ENCODE data around the gene PTCD2. TPM values are rescaled to one million over a fixed set of nuclear protein-coding genes. Genes with fewer than 3 reads are reported as not detected.
A peak's percentile ranks its signal among the peaks of the same experiment; 100 is the strongest.
"Not testable (repeated sequence)": the region's sequence is repeated elsewhere in the genome, so short reads cannot be mapped to it uniquely, and the experiment has no call there.

Gene PTCD2
- total RNA-seq, 1 donor from 2014 or later = 6.7 TPM

DNA sequence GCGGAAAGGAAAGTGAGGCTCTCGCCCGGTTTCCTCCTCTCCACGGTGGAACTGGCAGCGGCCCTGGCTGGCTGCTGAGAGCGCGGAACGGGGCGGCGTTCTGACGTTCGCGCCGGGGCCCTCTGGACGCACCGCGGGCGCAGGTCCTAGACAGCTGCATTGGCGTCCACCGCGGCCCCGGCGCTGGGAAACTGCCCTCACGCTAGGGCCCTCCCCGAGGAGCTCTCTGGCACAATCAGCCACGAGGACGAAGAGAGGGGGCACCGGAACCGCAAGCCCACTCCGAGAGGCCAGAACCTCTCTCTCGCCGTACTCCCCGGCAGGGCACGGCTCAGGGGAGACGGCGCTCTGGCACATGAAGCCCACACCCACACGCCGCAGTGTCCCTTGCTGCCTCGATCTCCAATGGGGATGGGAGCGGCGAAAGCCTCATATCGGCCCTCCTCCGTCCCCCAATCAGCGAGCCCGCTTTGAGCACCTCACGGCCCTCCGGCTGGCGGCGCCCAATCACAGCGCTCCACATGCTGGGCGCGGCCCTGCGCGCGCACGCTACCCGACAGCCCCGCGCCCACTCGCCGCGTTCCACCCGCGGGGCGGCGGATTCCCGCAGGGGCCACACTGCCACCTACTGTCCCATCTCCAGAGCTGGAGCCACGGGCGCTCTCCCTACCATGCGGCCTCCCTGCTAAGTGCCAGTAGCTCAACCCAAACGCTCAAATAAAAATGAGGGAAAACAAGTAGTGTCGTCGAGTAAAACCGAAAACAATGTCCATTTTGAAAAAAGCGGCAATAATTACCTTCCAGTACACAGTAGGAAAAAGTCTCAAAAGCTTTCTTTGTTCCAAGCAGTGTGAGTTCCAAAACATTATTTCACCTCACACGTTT lies 12.0 kb upstream of the PTCD2 start:
- peaks cover 15% of the 10 kb centered on the region for H3K4me1 Mint-ChIP-seq (ENCODE audit: low read depth, unreplicated experiment)
- no peaks in the 10 kb centered on the region for H3K36me3 Mint-ChIP-seq (ENCODE audit: unreplicated experiment)
- no peaks in the 10 kb centered on the region for H3K27me3 Mint-ChIP-seq (ENCODE audit: unreplicated experiment)
- H3K9me3 Mint-ChIP-seq (ENCODE audit: unreplicated experiment) = peaks cover 5% of the 10 kb centered on the region
- TF ChIP-seq, protein P1, sequence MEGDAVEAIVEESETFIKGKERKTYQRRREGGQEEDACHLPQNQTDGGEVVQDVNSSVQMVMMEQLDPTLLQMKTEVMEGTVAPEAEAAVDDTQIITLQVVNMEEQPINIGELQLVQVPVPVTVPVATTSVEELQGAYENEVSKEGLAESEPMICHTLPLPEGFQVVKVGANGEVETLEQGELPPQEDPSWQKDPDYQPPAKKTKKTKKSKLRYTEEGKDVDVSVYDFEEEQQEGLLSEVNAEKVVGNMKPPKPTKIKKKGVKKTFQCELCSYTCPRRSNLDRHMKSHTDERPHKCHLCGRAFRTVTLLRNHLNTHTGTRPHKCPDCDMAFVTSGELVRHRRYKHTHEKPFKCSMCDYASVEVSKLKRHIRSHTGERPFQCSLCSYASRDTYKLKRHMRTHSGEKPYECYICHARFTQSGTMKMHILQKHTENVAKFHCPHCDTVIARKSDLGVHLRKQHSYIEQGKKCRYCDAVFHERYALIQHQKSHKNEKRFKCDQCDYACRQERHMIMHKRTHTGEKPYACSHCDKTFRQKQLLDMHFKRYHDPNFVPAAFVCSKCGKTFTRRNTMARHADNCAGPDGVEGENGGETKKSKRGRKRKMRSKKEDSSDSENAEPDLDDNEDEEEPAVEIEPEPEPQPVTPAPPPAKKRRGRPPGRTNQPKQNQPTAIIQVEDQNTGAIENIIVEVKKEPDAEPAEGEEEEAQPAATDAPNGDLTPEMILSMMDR (IDR thresholded peaks at IDR 0.05; ENCODE audit: partially characterized antibody, unreplicated experiment) = peak; percentile 46
- H3K4me3 Mint-ChIP-seq (ENCODE audit: unreplicated experiment) = peak overlapping the region; percentile 88
- DNase-seq = peak; percentile 96
- peak overlapping the region; percentile 92 for H3K27ac Mint-ChIP-seq (ENCODE audit: unreplicated experiment)

DNA sequence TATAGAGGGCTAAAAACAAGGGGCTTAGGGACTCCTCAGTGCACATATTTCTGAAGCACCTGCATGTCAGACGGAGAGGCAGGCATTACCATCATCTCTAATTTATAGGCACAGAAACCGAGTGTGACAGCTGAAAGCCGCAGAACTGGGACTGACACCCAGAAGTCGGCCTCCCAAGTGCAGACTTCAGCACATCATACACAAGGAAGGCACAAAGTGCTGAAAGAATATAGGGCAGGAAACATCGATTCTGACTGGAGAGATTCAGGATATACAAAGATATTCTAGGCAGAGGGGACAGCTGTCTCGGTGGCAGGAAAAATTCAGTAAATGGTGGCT lies 11.4 kb upstream of the PTCD2 start:
- Mint-ChIP-seq H3K4me3 (ENCODE audit: unreplicated experiment) (peak overlapping the region; percentile 81), H3K36me3 (ENCODE audit: unreplicated experiment) (no peaks in the 10 kb centered on the region), H3K4me1 (ENCODE audit: low read depth, unreplicated experiment) (peaks cover 15% of the 10 kb centered on the region), H3K9me3 (ENCODE audit: unreplicated experiment) (peaks cover 4% of the 10 kb centered on the region), H3K27ac (ENCODE audit: unreplicated experiment) (peak overlapping the region; percentile 91), H3K27me3 (ENCODE audit: unreplicated experiment) (no peaks in the 10 kb centered on the region)
- TF ChIP-seq, protein P1 (IDR thresholded peaks at IDR 0.05; ENCODE audit: partially characterized antibody, unreplicated experiment) = no peak
- no peak for DNase-seq

DNA sequence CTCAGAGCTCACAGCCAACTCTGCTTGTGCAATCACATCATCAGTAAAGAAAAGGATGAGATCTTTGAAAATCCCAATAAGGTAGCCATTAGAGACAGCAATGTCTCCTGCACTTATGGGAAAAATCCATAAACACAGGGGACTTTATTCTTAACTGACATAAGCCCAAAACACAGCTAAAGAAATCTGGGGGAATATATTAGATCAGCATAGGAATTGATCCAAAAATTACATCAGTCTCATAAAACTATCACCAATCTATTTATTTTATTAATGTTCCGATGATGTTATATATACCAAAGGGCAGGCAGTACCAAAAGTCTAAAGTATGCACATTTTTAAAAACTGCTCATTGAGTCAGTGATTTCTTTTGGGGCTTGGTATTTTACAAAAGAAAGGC lies 7.0 kb upstream of the PTCD2 start:
- H3K4me3 Mint-ChIP-seq (ENCODE audit: unreplicated experiment) = no peak overlapping the region
- DNase-seq = no peak
- no peaks in the 10 kb centered on the region for H3K36me3 Mint-ChIP-seq (ENCODE audit: unreplicated experiment)
- peaks cover 4% of the 10 kb centered on the region for H3K9me3 Mint-ChIP-seq (ENCODE audit: unreplicated experiment)
- H3K27me3 Mint-ChIP-seq (ENCODE audit: unreplicated experiment) = no peaks in the 10 kb centered on the region
- no peak overlapping the region for H3K27ac Mint-ChIP-seq (ENCODE audit: unreplicated experiment)
- TF ChIP-seq, protein P1 (IDR thresholded peaks at IDR 0.05; ENCODE audit: partially characterized antibody, unreplicated experiment) = no peak
- H3K4me1 Mint-ChIP-seq (ENCODE audit: low read depth, unreplicated experiment) = peaks cover 6% of the 10 kb centered on the region

DNA sequence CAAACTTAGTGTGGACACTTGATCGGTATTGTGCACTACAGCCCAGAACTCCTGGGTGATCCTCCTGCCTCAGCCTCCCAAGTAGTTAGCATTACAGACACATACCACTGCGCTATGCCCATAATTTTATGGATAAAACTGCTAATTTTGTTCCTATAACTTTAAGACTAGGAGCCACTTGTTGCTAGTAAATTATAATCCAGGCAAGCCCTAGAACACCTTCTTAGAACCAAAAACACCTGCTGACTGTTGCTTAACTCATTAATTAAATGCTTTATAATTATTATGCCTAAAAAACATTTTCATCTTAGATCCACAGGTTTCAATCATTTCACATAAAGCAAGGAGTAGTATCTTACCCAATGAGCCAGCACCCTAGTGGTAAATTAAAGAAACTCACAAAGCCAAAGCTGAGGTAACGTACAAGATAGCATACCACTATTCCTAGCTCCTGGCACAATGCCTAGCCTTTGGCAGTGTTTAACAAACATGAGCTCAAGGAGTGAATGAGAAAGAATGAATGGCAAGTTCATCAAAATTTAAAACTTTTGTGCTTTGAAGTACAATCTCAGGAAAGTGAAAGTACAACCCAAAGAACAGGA lies 5.5 kb upstream of the PTCD2 start:
- no peaks in the 10 kb centered on the region for H3K9me3 Mint-ChIP-seq (ENCODE audit: unreplicated experiment)
- no peak overlapping the region for H3K4me3 Mint-ChIP-seq (ENCODE audit: unreplicated experiment)
- DNase-seq = no peak
- H3K4me1 Mint-ChIP-seq (ENCODE audit: low read depth, unreplicated experiment) = peaks cover 2% of the 10 kb centered on the region
- TF ChIP-seq, protein P1 (IDR thresholded peaks at IDR 0.05; ENCODE audit: partially characterized antibody, unreplicated experiment) = no peak
- H3K36me3 Mint-ChIP-seq (ENCODE audit: unreplicated experiment) = no peaks in the 10 kb centered on the region
- H3K27me3 Mint-ChIP-seq (ENCODE audit: unreplicated experiment) = no peaks in the 10 kb centered on the region
- H3K27ac Mint-ChIP-seq (ENCODE audit: unreplicated experiment) = no peak overlapping the region

DNA sequence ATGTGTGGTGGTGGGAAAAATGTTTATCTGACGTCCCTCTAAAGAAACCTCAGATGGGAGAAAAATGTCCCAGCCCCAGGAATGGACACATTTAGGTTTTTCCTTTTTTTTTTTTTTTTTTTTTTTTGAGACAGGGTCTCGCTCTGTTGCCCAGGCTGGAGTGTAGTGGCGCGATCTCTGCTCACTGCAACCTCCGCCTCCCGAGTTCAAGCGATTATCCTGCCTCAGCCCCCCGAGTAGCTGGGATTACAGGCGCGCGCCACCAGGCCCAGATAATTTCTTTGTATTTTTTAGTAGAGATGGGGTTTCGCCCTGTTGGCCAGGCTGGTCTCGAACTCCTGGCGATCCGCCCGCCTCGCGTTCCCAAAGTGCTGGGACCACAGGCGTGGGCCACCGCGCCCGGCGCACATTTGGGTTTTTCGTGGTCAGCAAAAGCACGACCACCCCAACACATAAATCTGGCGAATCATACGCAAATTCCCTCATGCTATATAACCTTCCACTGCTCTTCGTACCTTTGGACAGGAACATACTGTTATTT lies 668 bp upstream of the PTCD2 start:
- not testable (repeated sequence) for H3K36me3 Mint-ChIP-seq (ENCODE audit: unreplicated experiment); H3K27me3 Mint-ChIP-seq (ENCODE audit: unreplicated experiment); H3K4me1 Mint-ChIP-seq (ENCODE audit: low read depth, unreplicated experiment); H3K9me3 Mint-ChIP-seq (ENCODE audit: unreplicated experiment)
- H3K4me3 Mint-ChIP-seq (ENCODE audit: unreplicated experiment) = peak overlapping the region; percentile 99
- DNase-seq = peak; percentile 41
- peak overlapping the region; percentile 92 for H3K27ac Mint-ChIP-seq (ENCODE audit: unreplicated experiment)

Data from glutamatergic neuron (in vitro differentiated cells).